Endodermal cell (in vitro differentiated cells): ENCODE measurements around the gene ALKBH1. TPM values are rescaled to one million over a fixed set of nuclear protein-coding genes. Genes with fewer than 3 reads are reported as not detected.

Experiments
- DNase-seq: peaks from one replicate; pipeline ENCODE4 v3.0.0-alpha.2; 2017
- H3K27ac ChIP-seq: 2 replicates; pipeline ENCODE4 v1.5.1; 2013; ENCODE audit warnings: mild to moderate bottlenecking, low read depth, low read length, moderate library complexity
- H3K27me3 ChIP-seq: 2 replicates; pipeline ENCODE4 v1.6.1; 2013; ENCODE audit warnings: mild to moderate bottlenecking, low read length, moderate library complexity; ENCODE audit not compliant: insufficient read depth, control insufficient read depth, poor library complexity, severe bottlenecking
- H3K36me3 ChIP-seq: 2 replicates; pipeline ENCODE4 v1.7.0; 2013; ENCODE audit warnings: mild to moderate bottlenecking, low read length, moderate library complexity; ENCODE audit not compliant: control insufficient read depth, insufficient read depth
- H3K4me1 ChIP-seq: one replicate; pipeline ENCODE4 v1.7.0; 2013; ENCODE audit warnings: low read length; ENCODE audit not compliant: control insufficient read depth, insufficient read depth
- H3K4me3 ChIP-seq: 2 replicates; pipeline ENCODE4 v1.5.1; 2013; ENCODE audit warnings: mild to moderate bottlenecking, low read length, moderate library complexity
- H3K9ac ChIP-seq: 2 replicates; pipeline ENCODE4 v1.6.1; 2013; ENCODE audit warnings: mild to moderate bottlenecking, low read length, moderate library complexity; ENCODE audit not compliant: poor library complexity, severe bottlenecking; ENCODE audit errors: extremely low read depth
- H3K9me3 ChIP-seq: 2 replicates; pipeline ENCODE4 v1.6.1; 2013; ENCODE audit warnings: mild to moderate bottlenecking, low read length, moderate library complexity; ENCODE audit not compliant: control insufficient read depth
- H3K27ac Mint-ChIP-seq: 2 replicates; pipeline ENCODE4 v1.8.0; 2020; ENCODE audit warnings: mixed read lengths
- H3K27me3 Mint-ChIP-seq: 2 replicates; pipeline ENCODE4 v1.8.0; 2021; ENCODE audit warnings: mild to moderate bottlenecking, mixed read lengths; ENCODE audit not compliant: insufficient read depth
- H3K36me3 Mint-ChIP-seq: 2 replicates; pipeline ENCODE4 v1.8.0; 2020; ENCODE audit warnings: low read depth, mixed read lengths
- H3K4me1 Mint-ChIP-seq: 2 replicates; pipeline ENCODE4 v1.8.0; 2020; ENCODE audit warnings: mixed read lengths
- H3K4me3 Mint-ChIP-seq: 2 replicates; pipeline ENCODE4 v1.8.0; 2020; ENCODE audit warnings: mild to moderate bottlenecking, moderate library complexity, mixed read lengths
- H3K9me3 Mint-ChIP-seq: 2 replicates; pipeline ENCODE4 v1.8.0; 2020; ENCODE audit warnings: mild to moderate bottlenecking, mixed read lengths
- CTCF ChIP-seq: fragments of 200-600 bp; sonication (generic); conservative IDR thresholded peaks from 2 replicates; pipeline ENCODE4 v1.5.0; 2021; ENCODE audit warnings: antibody characterized with exemption, mild to moderate bottlenecking
- WGBS, 2 experiments: methylation state at CpG; one replicate each; pipeline versions ENCODE4 v1.1.5 to v1.1.7; 2013; ENCODE audit warnings: missing lambda C conversion rate in 2 of 2, mixed read lengths in 1 of 2; ENCODE audit not compliant: insufficient coverage in 1 of 2, insufficient read length in 1 of 2; 5-methylcytosine and 5-hydroxymethylcytosine counted together
- total RNA-seq, 2 donors: library from RNA; stranded (reverse); fragmentation: NEBNext Ultra II Directional in 1 of 2; extraction: Animal tissue kit (Norgen Biotek cat#: 25700) in 1 of 2; gene quantifications; 2 replicates in 1 of 2; 3 replicates in 1 of 2; pipeline ENCODE4 v1.2.1, GENCODE V29; 2021

ALKBH1 gene
- total RNA-seq, 2 donors from 2014 or later = 11.0 to 15.1 TPM

- no peaks in the 10 kb centered on the region for H3K4me1 ChIP-seq
- H3K27me3 ChIP-seq = no peaks in the 10 kb centered on the region
- 92 to 93% methylated on average over 3 to 4 of the region's 4 CpGs for WGBS, 2 experiments
- no peak for TF ChIP-seq CTCF
- H3K9ac ChIP-seq = no peak overlapping the region
- no peak overlapping the region for H3K4me3 ChIP-seq
- peaks cover 4% of the 10 kb centered on the region for H3K27me3 Mint-ChIP-seq
- no peaks in the 10 kb centered on the region for H3K36me3 ChIP-seq
- no peaks in the 10 kb centered on the region for H3K9me3 ChIP-seq
- no peak overlapping the region for H3K4me3 Mint-ChIP-seq
- no peaks in the 10 kb centered on the region for H3K36me3 Mint-ChIP-seq
- H3K27ac ChIP-seq = no peak overlapping the region
- no peak overlapping the region for H3K27ac Mint-ChIP-seq
- no peak for DNase-seq
- H3K4me1 Mint-ChIP-seq = no peaks in the 10 kb centered on the region
- H3K9me3 Mint-ChIP-seq = peaks cover 4% of the 10 kb centered on the region
Measured at GRCh38 chr14:77646907-77647306, 60.9 kb downstream of the ALKBH1 start.

GRCh38 chr14:77645520-77646230, 62.1 kb downstream of the ALKBH1 start:
- peaks cover 4% of the 10 kb centered on the region for H3K9me3 Mint-ChIP-seq
- WGBS, 2 experiments = 93% methylated on average over 12 to 13 of the region's 15 CpGs

GRCh38 chr14:77642407-77642806, 65.4 kb downstream of the ALKBH1 start:
- H3K9ac ChIP-seq = no peak overlapping the region
- no peaks in the 10 kb centered on the region for H3K9me3 ChIP-seq
- WGBS, 2 experiments = 93 to 100% methylated on average over 4 to 7 of the region's 7 CpGs
- Mint-ChIP-seq H3K9me3 (peaks cover 13% of the 10 kb centered on the region), H3K4me3 (no peak overlapping the region), H3K27ac (no peak overlapping the region), H3K4me1 (no peaks in the 10 kb centered on the region), H3K27me3 (peaks cover 9% of the 10 kb centered on the region), H3K36me3 (no peaks in the 10 kb centered on the region)
- no peak for DNase-seq
- no peak overlapping the region for H3K4me3 ChIP-seq
- H3K27me3 ChIP-seq = no peaks in the 10 kb centered on the region
- no peak for TF ChIP-seq CTCF
- no peak overlapping the region for H3K27ac ChIP-seq
- H3K4me1 ChIP-seq = no peaks in the 10 kb centered on the region
- H3K36me3 ChIP-seq = no peaks in the 10 kb centered on the region

More at GRCh38 chr14:77645520-77646230, 62.1 kb downstream of the ALKBH1 start:
- no peak for TF ChIP-seq CTCF
- Mint-ChIP-seq H3K4me1 (no peaks in the 10 kb centered on the region), H3K4me3 (no peak overlapping the region), H3K27ac (no peak overlapping the region), H3K27me3 (peaks cover 4% of the 10 kb centered on the region), H3K36me3 (no peaks in the 10 kb centered on the region)
- Histone ChIP-seq H3K9me3 (no peaks in the 10 kb centered on the region), H3K27me3 (no peaks in the 10 kb centered on the region), H3K27ac (no peak overlapping the region), H3K9ac (no peak overlapping the region), H3K4me1 (no peaks in the 10 kb centered on the region), H3K36me3 (no peaks in the 10 kb centered on the region), H3K4me3 (no peak overlapping the region)
- DNase-seq = no peak
